Measurements from ENCODE around the gene PRAME. TPM values are rescaled to one million over a fixed set of nuclear protein-coding genes. Genes with fewer than 3 reads are reported as not detected.

The PRAME gene
- total and polyA plus RNA-seq, 2 of the 13 experiments (the other 11 are each of a cell fraction or from before 2014, with no cell fraction given) = 0.11 to 0.83 TPM

GRCh38 chr22:22598144-22598543 is 39.1 kb upstream of the PRAME start (continued):
- TF ChIP-seq ZNF646 (CRISPR knock-in tag; IDR thresholded peaks at IDR 0.05) = no peak
- TF ChIP-seq DMAP1 (CRISPR knock-in tag; IDR thresholded peaks at IDR 0.05) = no peak
- TF ChIP-seq HNF1A (IDR thresholded peaks at IDR 0.05; ENCODE audit: low read depth) = no peak
- no peak for TF ChIP-seq HNF1A (CRISPR knock-in tag; IDR thresholded peaks at IDR 0.05; ENCODE audit: borderline replicate concordance)

All from HepG2 (cell line).